ENCODE measurements around the gene FOCAD.

DNA sequence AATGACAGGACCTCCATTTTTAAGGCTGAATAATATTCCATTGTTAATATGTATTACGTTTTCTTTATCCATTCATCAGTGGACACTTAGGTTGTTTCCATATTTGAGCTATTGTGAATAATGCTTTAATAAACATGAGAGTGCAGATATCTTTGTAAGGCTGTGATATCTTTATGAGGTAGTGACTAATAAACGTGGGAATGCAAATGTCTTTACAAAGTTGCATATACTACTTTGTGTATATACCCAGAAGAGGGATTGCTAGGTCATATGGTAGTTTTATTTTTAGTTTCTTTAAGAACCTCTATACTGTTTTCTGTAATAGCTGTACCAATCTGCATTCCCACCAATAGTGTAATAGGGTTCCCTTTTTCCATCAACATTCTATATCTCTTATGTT lies 148.7 kb downstream of the FOCAD start:
- TF ChIP-seq POLR2A (IDR thresholded peaks at IDR 0.05) (no peak), EP300 (IDR thresholded peaks at IDR 0.05) (no peak)
- TF ChIP-seq, protein P1, sequence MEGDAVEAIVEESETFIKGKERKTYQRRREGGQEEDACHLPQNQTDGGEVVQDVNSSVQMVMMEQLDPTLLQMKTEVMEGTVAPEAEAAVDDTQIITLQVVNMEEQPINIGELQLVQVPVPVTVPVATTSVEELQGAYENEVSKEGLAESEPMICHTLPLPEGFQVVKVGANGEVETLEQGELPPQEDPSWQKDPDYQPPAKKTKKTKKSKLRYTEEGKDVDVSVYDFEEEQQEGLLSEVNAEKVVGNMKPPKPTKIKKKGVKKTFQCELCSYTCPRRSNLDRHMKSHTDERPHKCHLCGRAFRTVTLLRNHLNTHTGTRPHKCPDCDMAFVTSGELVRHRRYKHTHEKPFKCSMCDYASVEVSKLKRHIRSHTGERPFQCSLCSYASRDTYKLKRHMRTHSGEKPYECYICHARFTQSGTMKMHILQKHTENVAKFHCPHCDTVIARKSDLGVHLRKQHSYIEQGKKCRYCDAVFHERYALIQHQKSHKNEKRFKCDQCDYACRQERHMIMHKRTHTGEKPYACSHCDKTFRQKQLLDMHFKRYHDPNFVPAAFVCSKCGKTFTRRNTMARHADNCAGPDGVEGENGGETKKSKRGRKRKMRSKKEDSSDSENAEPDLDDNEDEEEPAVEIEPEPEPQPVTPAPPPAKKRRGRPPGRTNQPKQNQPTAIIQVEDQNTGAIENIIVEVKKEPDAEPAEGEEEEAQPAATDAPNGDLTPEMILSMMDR (IDR thresholded peaks at IDR 0.05) = no peak
